K562 (cell line): ENCODE data around the gene GALNT17. TPM values are rescaled to one million over a fixed set of nuclear protein-coding genes. Genes with fewer than 3 reads are reported as not detected.

Source experiments
- ATAC-seq: fragments of 200-7000 bp; cut with Tn5 transposase; 3 replicates; pipeline ENCODE4 v1.9.1; 2020; ENCODE audit warnings: moderate library complexity
- BruUV-seq: library from RNA; stranded (reverse); fragments of 400-500 nt; replicated peaks from 2 replicates; lab custom pipeline; 2021; lab: Mats Ljungman, UMichigan
- CTCF ChIA-PET: fragments of 300-600 bp; formaldehyde crosslinking; extraction: SDS; loops from one replicate; lab custom pipeline; 2021; ENCODE audit warnings: low intra/inter-chr PET ratio; lab: Yijun Ruan, JAX
- POLR2A ChIA-PET: fragments of 300-600, 350-650 bp; sonication (Branson Sonifier 250); formaldehyde crosslinking; extraction: SDS; loops from one replicate; lab custom pipeline; 2021; ENCODE audit warnings: antibody characterized with exemption, inconsistent platforms; lab: Yijun Ruan, JAX
- DNase-seq, 4 experiments: peaks; one replicate each; pipeline versions ENCODE4 v3.0.0 to v3.0.0-alpha.2; 2011 to 2018; ENCODE audit warnings: low spot score in 3 of 4, mixed read lengths in 3 of 4; ENCODE audit errors: extremely low read depth in 1 of 4
- FAIRE-seq: peaks from 2 replicates; lab custom pipeline; 2011; peaks lifted over from hg19 to GRCh38; lab: Jason Lieb, UNC
- H2AFZ ChIP-seq: 2 replicates; pipeline ENCODE4 v1.6.0; 2011; ENCODE audit warnings: low read depth, low read length, control low read depth, inconsistent platforms
- H3K27ac ChIP-seq: fragments of 200-600 bp; 3 replicates; pipeline ENCODE4 v1.8.0; 2011; ENCODE audit warnings: low read depth, mild to moderate bottlenecking, control low read depth, inconsistent platforms, low read length, moderate library complexity, mixed read lengths; ENCODE audit errors: extremely low read depth
- H3K27me3 ChIP-seq, 2 experiments: fragments of 300-600 bp in 1 of 2; 2 replicates in 1 of 2; 3 replicates in 1 of 2; pipeline versions ENCODE4 v1.6.0 to v1.8.0; 2011; ENCODE audit warnings: inconsistent platforms in 2 of 2, low read length in 2 of 2, mild to moderate bottlenecking in 1 of 2, mixed read lengths in 1 of 2, moderate library complexity in 1 of 2; ENCODE audit not compliant: control insufficient read depth in 2 of 2, insufficient read depth in 2 of 2
- H3K36me3 ChIP-seq: fragments of 300-600 bp; 3 replicates; pipeline ENCODE4 v1.8.0; 2011; ENCODE audit warnings: mild to moderate bottlenecking, low read length, inconsistent platforms; ENCODE audit not compliant: control insufficient read depth, insufficient read depth
- H3K4me1 ChIP-seq, 2 experiments: fragments of 200-600 bp in 1 of 2; replicated peaks in 1 of 2; 2 replicates in 1 of 2; 3 replicates in 1 of 2; pipeline versions ENCODE4 v1.5.1 to v1.8.0; 2011; ENCODE audit warnings: inconsistent platforms in 2 of 2, low read length in 2 of 2, mild to moderate bottlenecking in 1 of 2, mixed read lengths in 1 of 2, moderate library complexity in 1 of 2; ENCODE audit not compliant: control insufficient read depth in 2 of 2, insufficient read depth in 2 of 2
- H3K4me2 ChIP-seq: 2 replicates; pipeline ENCODE4 v1.6.1; 2011; ENCODE audit warnings: low read length, control low read depth, inconsistent platforms, mixed read lengths; ENCODE audit not compliant: insufficient read depth
- H3K4me3 ChIP-seq: fragments of 200-600 bp; sonication (generic), shearing (Covaris generic); 2 replicates; pipeline ENCODE4 v1.5.1; 2016; ENCODE audit warnings: control low read depth, inconsistent platforms
- H3K79me2 ChIP-seq: fragments of 200-600 bp; 3 replicates; pipeline ENCODE4 v1.8.0; 2011; ENCODE audit warnings: low read length, inconsistent platforms; ENCODE audit not compliant: control insufficient read depth, insufficient read depth
- H3K9ac ChIP-seq, 2 experiments: 2 replicates each; pipeline versions ENCODE4 v1.6.0 to v1.6.1; 2011; ENCODE audit warnings: low read depth in 2 of 2, low read length in 2 of 2, control low read depth in 1 of 2, inconsistent platforms in 1 of 2, mild to moderate bottlenecking in 1 of 2, mixed read lengths in 1 of 2; ENCODE audit not compliant: insufficient read depth in 1 of 2
- H3K9me1 ChIP-seq: one replicate; pipeline ENCODE4 v1.6.0; 2011; ENCODE audit warnings: inconsistent platforms, mild to moderate bottlenecking, low read length, moderate library complexity; ENCODE audit not compliant: control insufficient read depth, insufficient read depth
- H3K9me3 ChIP-seq: replicated peaks from 2 replicates; pipeline ENCODE4 v1.5.1; 2011; ENCODE audit warnings: low read depth, low read length, inconsistent platforms; ENCODE audit not compliant: control insufficient read depth, insufficient read depth
- H4K20me1 ChIP-seq: replicated peaks from 2 replicates; pipeline ENCODE4 v1.6.1; 2011; ENCODE audit warnings: low read length, inconsistent platforms, mixed read lengths; ENCODE audit not compliant: control insufficient read depth, insufficient read depth
- CHD7 ChIP-seq: fragments of 200-600 bp; sonication (generic); IDR thresholded peaks from one replicate; pipeline ENCODE4 v1.6.1; 2012; ENCODE audit warnings: mild to moderate bottlenecking, low read depth, low read length, inconsistent platforms
- CREM ChIP-seq: IDR thresholded peaks from 2 replicates; pipeline ENCODE4 v1.6.1; 2014; ENCODE audit warnings: antibody characterized with exemption, low read depth
- ETS2 ChIP-seq: IDR thresholded peaks from 2 replicates; pipeline ENCODE4 v1.6.1; 2016; ENCODE audit warnings: borderline replicate concordance, missing genetic modification characterization, mild to moderate bottlenecking, moderate library complexity, missing compliant biosample characterization; ENCODE audit not compliant: poor library complexity, severe bottlenecking
- MAX ChIP-seq: sonication (generic); formaldehyde crosslinking; IDR thresholded peaks from 2 replicates; pipeline ENCODE4 v1.9.0; 2022; ENCODE audit warnings: mild to moderate bottlenecking, missing genetic modification reagents
- THRAP3 ChIP-seq: fragments of 450-650 bp; IDR thresholded peaks from 2 replicates; pipeline ENCODE4 v1.6.1; 2016; ENCODE audit warnings: mild to moderate bottlenecking, inconsistent platforms, borderline replicate concordance
- TOE1 ChIP-seq, 2 experiments: fragments of 450-650 bp in 1 of 2; sonication (generic) in 1 of 2; formaldehyde crosslinking in 1 of 2; IDR thresholded peaks; 2 replicates each; pipeline versions ENCODE4 v1.7.1 to v1.8.0; 2016 to 2022; ENCODE audit warnings: borderline replicate concordance in 2 of 2, mild to moderate bottlenecking in 2 of 2, antibody characterized with exemption in 1 of 2, inconsistent platforms in 1 of 2, low read depth in 1 of 2, missing genetic modification reagents in 1 of 2, moderate library complexity in 1 of 2
- ZNF121 ChIP-seq: sonication (generic); formaldehyde crosslinking; conservative IDR thresholded peaks from 2 replicates; pipeline ENCODE4 v1.8.0; 2022; ENCODE audit warnings: missing genetic modification reagents
- ZNF146 ChIP-seq: IDR thresholded peaks from one replicate; pipeline ENCODE4 v1.6.1; 2018; ENCODE audit warnings: missing compliant biosample characterization; ENCODE audit not compliant: unreplicated experiment
- ZNF384 ChIP-seq: IDR thresholded peaks from 2 replicates; pipeline ENCODE4 v1.6.1; 2012; ENCODE audit warnings: low read depth, low read length, improper control_type of control experiment
- WGBS: fragments of 100-300 bp; shearing (Covaris generic); methylation state at CpG from one replicate; pipeline ENCODE4 v1.1.6; 2016; ENCODE audit warnings: low coverage, mixed read lengths; ENCODE audit not compliant: insufficient coverage; ENCODE audit errors: missing lambda C conversion rate; 5-methylcytosine and 5-hydroxymethylcytosine counted together
- in situ Hi-C: fragments of 300-500 bp; cut with MboI; formaldehyde crosslinking; loops from 4 replicates; pipeline ENCODE4 v1.15.0; 2018; ENCODE audit warnings: inconsistent platforms, mixed read lengths
- intact Hi-C: fragments of 100-400 bp; cut with micrococcal nuclease; formaldehyde crosslinking; loops from 2 replicates; pipeline ENCODE4 v1.14.2; 2022
- polyA plus RNA-seq, 8 experiments: library from polyadenylated mRNA; depleted of rRNA in 4 of 8; stranded (reverse) in 5 of 8; unstranded in 3 of 8; fragments of >200 nt; fragmentation: Nextera tagmentation in 2 of 8; fragmentation: Illumina TruSeq in 1 of 8; extraction: Ambion mirVana in 2 of 8; extraction: Trizol in 1 of 8; gene quantifications; 2 replicates each; pipeline versions ENCODE4 v1.2.1 to v1.2.3, GENCODE V29; 2011 to 2014; ENCODE audit warnings: inconsistent platforms in 1 of 8, missing spikeins in 1 of 8
- total RNA-seq, 7 experiments: library from RNA; depleted of rRNA in 6 of 7; stranded (reverse); fragments of >200 nt in 6 of 7; fragmentation: Illumina TruSeq in 2 of 7; extraction: Trizol in 2 of 7; gene quantifications; 2 replicates each; pipeline versions ENCODE4 v1.2.1 to v1.2.3, GENCODE V29; 2011 to 2021; ENCODE audit warnings: low replicate concordance in 1 of 7

The GALNT17 gene
- total and polyA plus RNA-seq, 9 of the 15 experiments (the other 6 are each of a cell fraction or from before 2014, with no cell fraction given), result not detected

GRCh38 chr7:71486856-71487628, 355.1 kb downstream of the GALNT17 start:
- Histone ChIP-seq H3K36me3 (no peaks in the 10 kb centered on the region), H4K20me1 (no peaks in the 10 kb centered on the region), H3K9ac (no peak overlapping the region), H3K4me1 (no peaks in the 10 kb centered on the region), H3K9me3 (no peaks in the 10 kb centered on the region), H3K9me1 (no peaks in the 10 kb centered on the region), H3K27ac (no peak overlapping the region), H2AFZ (no peak overlapping the region), H3K27me3 (no peaks in the 10 kb centered on the region), H3K79me2 (no peaks in the 10 kb centered on the region), H3K4me3 (no peak overlapping the region), H3K4me2 (no peak overlapping the region)
- no peak for FAIRE-seq
- no peak for DNase-seq
- no TSS peak for BruUV-seq
- in situ Hi-C loops, result no loop called here
- WGBS, result 0% methylated on average over 6 of the region's 6 CpGs
- TF ChIP-seq ZNF146 (no peak), ZNF121 (no peak), TOE1 (IDR thresholded peaks at IDR 0.05; ENCODE audit: borderline replicate concordance) (no peak), TOE1 (CRISPR knock-in tag; IDR thresholded peaks at IDR 0.05; ENCODE audit: borderline replicate concordance, low read depth) (no peak), THRAP3 (no peak), CREM (no peak), ETS2 (tag) (no peak), ZNF384 (no peak), MAX (CRISPR knock-in tag) (no peak), CHD7 (no peak)
- no peak for ATAC-seq
- intact Hi-C loops, result no loop called here
- ChIA-PET POLR2A (no interaction called here), CTCF (no interaction called here)
